GM19351 (cell line): ENCODE results near the gene ZBTB47.

Source experiments
- ATAC-seq: cut with Tn5 transposase; IDR thresholded peaks from one replicate; pipeline ENCODE4 v1.9.1; 2021; ENCODE audit warnings: mild to moderate bottlenecking, moderate library complexity; ENCODE audit not compliant: unreplicated experiment

ZBTB47 gene

DNA sequence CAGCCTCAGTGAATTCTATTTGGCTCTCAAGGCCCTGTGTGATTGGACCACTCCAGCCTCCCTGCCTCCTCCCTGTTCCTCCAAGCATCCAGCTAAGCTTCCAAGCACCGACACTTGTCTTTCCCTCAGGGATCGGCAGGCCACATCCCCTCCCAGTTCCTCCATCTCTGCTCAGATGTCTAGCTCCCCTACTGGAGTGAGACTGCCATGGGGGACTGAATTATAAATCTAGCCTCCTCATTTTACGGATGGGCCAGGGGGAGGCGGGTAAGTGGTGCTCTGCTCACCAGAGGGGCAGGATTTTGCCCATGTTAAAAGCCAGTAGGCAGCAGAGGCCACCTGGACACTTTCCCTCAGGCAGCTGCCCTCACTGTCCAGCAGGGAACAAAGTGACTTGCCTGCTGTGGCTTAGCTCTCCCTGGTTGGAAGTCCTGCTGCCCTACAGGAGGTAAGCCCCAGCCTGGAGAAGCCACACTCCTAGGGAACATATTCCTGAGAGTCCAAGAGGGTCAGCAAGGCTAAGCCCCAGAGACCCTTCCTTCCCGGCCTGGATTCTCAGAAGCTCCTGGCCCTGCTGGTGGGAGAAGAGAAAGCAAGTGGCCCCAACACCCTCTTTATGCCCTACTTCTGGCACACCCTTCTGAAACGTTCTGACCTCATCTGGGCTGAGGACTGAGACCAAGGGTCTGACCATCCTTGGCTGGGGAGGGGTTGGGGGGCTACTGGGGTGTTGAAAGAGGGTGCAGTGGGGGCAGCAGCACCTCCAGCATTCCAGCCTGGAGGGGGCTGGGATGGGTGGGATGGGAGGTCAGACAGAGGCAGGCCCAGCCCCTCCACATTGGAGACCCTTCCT lies 58.2 kb downstream of the ZBTB47 start:
- ATAC-seq, result no peak

DNA sequence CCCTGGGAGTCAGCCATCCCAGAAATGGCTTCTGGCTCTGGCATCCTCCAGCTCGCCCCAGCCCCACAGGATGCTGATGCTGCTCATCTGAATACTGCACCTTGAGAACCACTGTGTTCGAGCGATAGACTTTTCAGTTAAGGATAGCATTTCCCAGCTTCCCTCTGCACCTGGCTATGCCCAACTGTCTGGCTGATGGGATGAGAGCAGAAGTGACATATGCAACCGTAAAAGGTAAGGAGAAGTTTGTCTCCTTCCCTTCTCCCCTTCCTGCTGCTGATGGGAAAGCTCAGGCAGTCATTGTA lies 58.8 kb downstream of the ZBTB47 start:
- ATAC-seq, result no peak

DNA sequence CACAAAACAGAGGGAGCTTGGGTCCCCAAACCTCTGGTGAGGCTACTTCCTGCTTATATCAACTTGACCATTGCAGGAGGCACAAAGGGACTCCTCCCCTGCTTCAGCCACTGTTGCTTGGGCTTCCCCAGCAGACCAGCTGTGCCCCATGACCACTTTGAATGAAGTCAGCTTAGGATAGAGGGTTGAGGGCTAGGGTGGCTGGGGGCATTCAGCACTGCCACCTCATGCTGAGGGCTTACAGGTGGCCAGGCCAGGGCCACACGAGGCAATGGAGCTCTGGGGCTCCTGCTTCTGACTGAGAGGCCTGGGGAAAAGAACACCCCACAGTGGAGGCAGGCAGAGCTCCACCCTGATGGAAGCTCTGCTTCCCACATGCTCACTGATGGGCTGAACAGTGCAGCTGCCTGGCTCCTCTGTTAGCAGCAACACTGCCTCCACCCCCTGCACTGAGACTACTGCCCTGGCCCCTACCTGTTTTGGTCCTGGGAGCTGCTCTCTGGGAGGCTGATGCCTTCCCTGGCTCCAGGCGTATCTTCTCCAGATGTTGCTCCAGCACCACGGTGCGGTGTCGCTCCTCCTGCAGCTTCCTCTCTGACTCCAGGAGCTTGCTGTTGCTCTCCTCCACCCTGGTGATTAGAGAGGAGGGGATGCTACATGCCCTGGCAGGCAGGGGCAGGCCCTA lies 59.3 kb downstream of the ZBTB47 start:
- no peak for ATAC-seq

DNA sequence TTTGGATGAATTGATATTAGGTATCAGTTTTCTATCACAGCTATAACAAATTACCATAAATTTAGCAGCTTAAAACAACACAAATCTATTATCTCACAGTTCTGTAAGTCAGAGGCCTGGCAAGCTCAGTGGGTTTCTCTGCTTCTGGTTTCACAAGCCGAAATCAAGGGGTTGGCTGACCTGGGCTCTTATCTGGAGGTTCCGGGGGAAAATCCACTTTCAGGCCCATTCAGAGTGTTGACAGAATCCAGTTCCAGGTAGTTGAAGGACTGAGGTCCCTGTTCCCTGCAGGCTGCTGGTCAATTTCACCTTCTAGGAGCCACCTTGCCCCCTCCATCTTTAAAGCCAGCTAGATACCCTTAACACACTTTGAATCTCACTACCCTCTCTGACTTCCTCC lies 60.2 kb downstream of the ZBTB47 start:
- no peak for ATAC-seq

DNA sequence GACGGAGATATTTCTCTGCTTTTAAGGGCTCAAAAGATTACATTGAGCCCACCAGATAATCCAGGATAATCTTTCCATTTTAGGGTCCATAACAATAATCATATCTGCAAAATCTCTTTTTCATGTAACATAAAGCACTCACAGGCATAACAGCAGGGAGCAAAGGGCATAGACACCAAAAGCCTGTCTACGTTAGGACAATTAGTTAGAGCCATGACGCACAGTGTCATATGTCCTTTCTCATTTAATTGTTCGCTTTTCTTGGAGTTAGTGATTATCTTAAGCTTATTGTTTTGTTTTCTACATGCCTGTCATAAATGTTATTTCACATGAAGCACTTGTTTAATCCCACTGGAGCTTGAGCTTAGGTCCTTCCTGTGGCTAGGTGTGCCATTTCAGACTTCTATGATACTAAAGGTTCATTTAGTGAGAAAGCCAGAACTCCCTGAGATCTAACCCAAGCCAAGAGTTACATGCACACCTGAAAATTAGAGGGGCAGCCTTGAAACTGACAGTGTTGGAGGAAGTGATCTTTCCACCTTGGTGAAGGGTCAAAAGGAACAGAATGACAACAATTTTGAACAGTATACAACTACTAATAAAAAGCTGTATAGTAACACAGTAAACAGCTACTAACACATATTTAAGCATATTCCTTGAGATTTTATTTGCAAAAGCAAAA lies 60.8 kb downstream of the ZBTB47 start:
- ATAC-seq, result no peak
